Fibroblast of the aortic adventitia (primary cell): ENCODE results near the gene URB1. TPM values are rescaled to one million over a fixed set of nuclear protein-coding genes. Genes with fewer than 3 reads are reported as not detected.

Experiments used
- DNase-seq: peaks from one replicate; pipeline ENCODE4 v3.0.0-alpha.2; 2010; ENCODE audit warnings: low read depth
- H3K4me3 ChIP-seq: 2 replicates; pipeline ENCODE4 v1.5.1; 2011; ENCODE audit warnings: low read depth, mild to moderate bottlenecking, control low read depth, low read length, moderate library complexity
- CTCF ChIP-seq: IDR thresholded peaks from 2 replicates; pipeline ENCODE4 v1.5.1; 2011; ENCODE audit warnings: mild to moderate bottlenecking, low read length, control low read depth, inconsistent platforms; ENCODE audit not compliant: insufficient read depth
- total RNA-seq: library from RNA; depleted of rRNA; stranded (reverse); fragments of >200 nt; gene quantifications from 2 replicates; pipeline ENCODE4 v1.2.3, GENCODE V29; 2012; ENCODE audit warnings: low replicate concordance

Gene URB1
- total RNA-seq, 1 donor, result 21.1 TPM

- no peak for TF ChIP-seq CTCF
- no peak overlapping the region for H3K4me3 ChIP-seq
- DNase-seq, result no peak
These were observed 9.0 kb downstream of the URB1 start for GRCh38 chr21:32383812-32384211.

GRCh38 chr21:32382108-32382644 lies 10.6 kb downstream of the URB1 start:
- H3K4me3 ChIP-seq, result no peak overlapping the region
- no peak for TF ChIP-seq CTCF
- DNase-seq, result peak; percentile 67

- TF ChIP-seq CTCF, result no peak
- no peak overlapping the region for H3K4me3 ChIP-seq
- peak; percentile 18 for DNase-seq
These were observed 11.2 kb downstream of the URB1 start for GRCh38 chr21:32381571-32381970.

- no peak for TF ChIP-seq CTCF
- no peak for DNase-seq
- no peak overlapping the region for H3K4me3 ChIP-seq
These were observed 11.9 kb downstream of the URB1 start for GRCh38 chr21:32380940-32381339.

GRCh38 chr21:32378956-32379355 lies 13.9 kb downstream of the URB1 start:
- DNase-seq, result no peak
- no peak for TF ChIP-seq CTCF
- H3K4me3 ChIP-seq, result no peak overlapping the region

- no peak for TF ChIP-seq CTCF
- no peak for DNase-seq
- no peak overlapping the region for H3K4me3 ChIP-seq
These were observed 14.8 kb downstream of the URB1 start for GRCh38 chr21:32377991-32378390.

GRCh38 chr21:32377506-32377905 lies 15.3 kb downstream of the URB1 start:
- no peak overlapping the region for H3K4me3 ChIP-seq
- DNase-seq, result no peak
- TF ChIP-seq CTCF, result no peak
